ENCODE measurements around the gene AQP2.

Gene AQP2

GRCh38 chr12:49928471-49928870, 22.1 kb upstream of the AQP2 start:
- no peak for TF ChIP-seq CTCF (IDR thresholded peaks at IDR 0.05)
- Mint-ChIP-seq H3K9me3 (no peaks in the 10 kb centered on the region), H3K4me3 (no peak overlapping the region), H3K27me3 (ENCODE audit: low read depth, poor library complexity) (peaks cover 19% of the 10 kb centered on the region), H3K27ac (no peak overlapping the region), H3K4me1 (peaks cover under 1% of the 10 kb centered on the region), H3K36me3 (ENCODE audit: low read depth) (no peaks in the 10 kb centered on the region)
- DNase-seq, result no peak

GRCh38 chr12:49929581-49929980, 21.0 kb upstream of the AQP2 start:
- TF ChIP-seq CTCF (IDR thresholded peaks at IDR 0.05), result no peak
- Mint-ChIP-seq H3K27me3 (ENCODE audit: low read depth, poor library complexity) (peaks cover 19% of the 10 kb centered on the region), H3K4me3 (no peak overlapping the region), H3K36me3 (ENCODE audit: low read depth) (no peaks in the 10 kb centered on the region), H3K27ac (no peak overlapping the region), H3K4me1 (peaks cover 8% of the 10 kb centered on the region), H3K9me3 (peaks cover 3% of the 10 kb centered on the region)
- no peak for DNase-seq

- Mint-ChIP-seq H3K27ac (no peak overlapping the region), H3K4me1 (peaks cover 10% of the 10 kb centered on the region), H3K36me3 (ENCODE audit: low read depth) (no peaks in the 10 kb centered on the region), H3K4me3 (no peak overlapping the region), H3K27me3 (ENCODE audit: low read depth, poor library complexity) (peaks cover 20% of the 10 kb centered on the region), H3K9me3 (peaks cover 5% of the 10 kb centered on the region)
- TF ChIP-seq CTCF (IDR thresholded peaks at IDR 0.05), result no peak
- DNase-seq, result no peak
Measured at GRCh38 chr12:49930515-49931288, 19.8 kb upstream of the AQP2 start.

- Mint-ChIP-seq H3K36me3 (ENCODE audit: low read depth) (no peaks in the 10 kb centered on the region), H3K4me3 (no peak overlapping the region), H3K4me1 (peaks cover 10% of the 10 kb centered on the region), H3K27me3 (ENCODE audit: low read depth, poor library complexity) (peaks cover 23% of the 10 kb centered on the region), H3K27ac (no peak overlapping the region), H3K9me3 (peaks cover 5% of the 10 kb centered on the region)
- no peak for DNase-seq
- TF ChIP-seq CTCF (IDR thresholded peaks at IDR 0.05), result no peak
Measured at GRCh38 chr12:49932023-49932422, 18.5 kb upstream of the AQP2 start.

GRCh38 chr12:49932533-49933130, 17.9 kb upstream of the AQP2 start:
- Mint-ChIP-seq H3K4me3 (no peak overlapping the region), H3K27me3 (ENCODE audit: low read depth, poor library complexity) (peaks cover 25% of the 10 kb centered on the region), H3K27ac (no peak overlapping the region), H3K9me3 (peaks cover 5% of the 10 kb centered on the region), H3K36me3 (ENCODE audit: low read depth) (no peaks in the 10 kb centered on the region), H3K4me1 (peaks cover 10% of the 10 kb centered on the region)
- no peak for DNase-seq
- TF ChIP-seq CTCF (IDR thresholded peaks at IDR 0.05), result no peak

- Mint-ChIP-seq H3K9me3 (peaks cover 5% of the 10 kb centered on the region), H3K36me3 (ENCODE audit: low read depth) (no peaks in the 10 kb centered on the region), H3K27me3 (ENCODE audit: low read depth, poor library complexity) (peaks cover 20% of the 10 kb centered on the region), H3K4me1 (peaks cover 10% of the 10 kb centered on the region), H3K4me3 (no peak overlapping the region), H3K27ac (no peak overlapping the region)
- no peak for DNase-seq
- no peak for TF ChIP-seq CTCF (IDR thresholded peaks at IDR 0.05)
Measured at GRCh38 chr12:49933796-49934195, 16.7 kb upstream of the AQP2 start.
